Stimulated activated CD4-positive, alpha-beta T cell treated with anti-CD3 and anti-CD28 coated beads, Interleukin-4, amount 100 ng/mL, for 24 hours (primary cell): ENCODE data around the gene CDHR5.

Experiments
- DNase-seq: peaks from one replicate; pipeline ENCODE4 v3.0.0-alpha.2; 2020

CDHR5 gene

DNA sequence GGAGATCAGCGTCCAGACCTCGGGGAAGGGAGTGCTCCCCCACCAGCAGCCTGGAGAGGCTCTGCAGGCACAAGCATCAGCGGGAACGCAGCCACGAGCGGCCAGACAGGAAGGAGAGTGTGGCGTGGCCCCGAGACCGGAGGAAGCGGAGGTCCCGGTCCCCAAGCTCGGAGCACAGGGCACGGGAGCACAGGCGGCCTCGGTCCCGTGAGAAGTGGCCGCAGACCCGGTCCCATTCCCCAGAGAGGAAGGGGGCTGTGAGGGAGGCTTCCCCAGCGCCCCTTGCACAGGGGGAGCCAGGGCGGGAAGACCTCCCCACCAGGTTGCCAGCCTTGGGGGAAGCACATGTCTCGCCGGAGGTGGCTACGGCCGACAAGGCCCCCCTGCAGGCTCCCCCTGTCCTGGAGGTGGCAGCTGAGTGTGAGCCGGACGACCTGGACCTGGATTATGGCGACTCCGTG is 15.9 kb downstream of the CDHR5 start:
- no peak for DNase-seq

DNA sequence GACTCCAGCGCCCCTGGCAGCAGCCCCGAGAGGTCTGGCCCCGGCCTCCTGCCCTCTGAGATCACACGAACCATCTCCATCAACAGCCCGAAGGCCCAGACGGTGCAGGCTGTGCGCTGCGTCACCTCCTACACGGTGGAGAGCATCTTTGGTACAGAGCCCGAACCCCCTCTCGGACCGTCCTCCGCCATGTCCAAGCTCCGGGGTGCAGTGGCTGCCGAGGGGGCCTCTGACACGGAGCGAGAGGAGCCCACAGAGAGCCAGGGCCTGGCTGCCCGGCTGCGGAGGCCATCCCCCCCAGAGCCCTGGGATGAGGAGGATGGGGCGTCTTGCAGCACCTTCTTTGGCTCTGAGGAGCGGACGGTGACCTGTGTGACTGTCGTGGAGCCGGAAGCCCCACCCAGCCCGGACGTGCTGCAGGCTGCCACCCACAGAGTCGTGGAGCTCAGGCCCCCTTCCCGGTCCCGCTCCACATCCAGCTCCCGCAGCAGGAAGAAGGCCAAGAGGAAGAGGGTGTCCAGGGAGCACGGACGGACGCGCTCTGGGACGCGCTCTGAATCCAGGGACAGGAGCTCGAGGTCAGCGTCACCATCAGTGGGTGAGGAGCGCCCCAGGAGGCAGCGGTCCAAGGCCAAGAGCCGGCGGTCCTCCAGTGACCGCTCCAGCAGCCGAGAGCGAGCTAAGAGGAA is 16.6 kb downstream of the CDHR5 start:
- DNase-seq = no peak

DNA sequence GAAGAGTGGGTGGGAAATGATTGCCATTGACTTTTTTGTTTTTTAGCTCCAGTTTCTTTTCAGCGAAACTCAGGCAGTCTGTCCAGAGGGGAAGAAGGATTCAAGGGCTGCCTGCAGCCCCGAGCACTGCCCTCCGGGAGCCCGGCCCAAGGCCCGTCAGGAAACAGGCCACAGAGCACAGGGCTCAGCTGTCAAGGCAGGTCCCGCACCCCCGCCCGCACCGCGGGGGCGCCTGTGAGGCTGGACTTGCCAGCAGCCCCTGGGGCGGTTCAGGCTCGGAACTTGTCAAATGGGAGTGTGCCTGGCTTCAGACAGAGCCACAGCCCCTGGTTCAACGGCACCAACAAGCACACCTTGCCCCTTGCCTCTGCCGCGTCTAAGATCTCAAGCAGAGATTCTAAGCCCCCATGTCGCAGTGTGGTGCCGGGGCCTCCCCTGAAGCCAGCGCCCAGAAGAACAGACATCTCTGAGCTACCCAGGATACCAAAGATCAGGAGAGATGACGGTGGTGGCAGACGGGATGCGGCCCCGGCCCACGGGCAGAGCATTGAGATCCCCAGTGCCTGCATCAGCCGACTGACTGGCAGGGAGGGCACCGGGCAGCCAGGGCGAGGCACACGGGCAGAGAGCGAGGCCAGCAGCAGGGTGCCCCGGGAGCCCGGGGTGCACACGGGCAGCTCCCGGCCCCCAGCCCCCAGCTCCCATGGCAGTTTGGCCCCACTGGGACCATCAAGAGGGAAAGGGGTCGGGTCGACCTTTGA is 17.6 kb downstream of the CDHR5 start:
- DNase-seq = no peak

- no peak for DNase-seq
Measured at GRCh38 chr11:606245-606644, 18.5 kb downstream of the CDHR5 start.

- no peak for DNase-seq
Measured at GRCh38 chr11:605286-606129, 19.2 kb downstream of the CDHR5 start.

GRCh38 chr11:603154-603553 is 21.6 kb downstream of the CDHR5 start:
- no peak for DNase-seq

DNA sequence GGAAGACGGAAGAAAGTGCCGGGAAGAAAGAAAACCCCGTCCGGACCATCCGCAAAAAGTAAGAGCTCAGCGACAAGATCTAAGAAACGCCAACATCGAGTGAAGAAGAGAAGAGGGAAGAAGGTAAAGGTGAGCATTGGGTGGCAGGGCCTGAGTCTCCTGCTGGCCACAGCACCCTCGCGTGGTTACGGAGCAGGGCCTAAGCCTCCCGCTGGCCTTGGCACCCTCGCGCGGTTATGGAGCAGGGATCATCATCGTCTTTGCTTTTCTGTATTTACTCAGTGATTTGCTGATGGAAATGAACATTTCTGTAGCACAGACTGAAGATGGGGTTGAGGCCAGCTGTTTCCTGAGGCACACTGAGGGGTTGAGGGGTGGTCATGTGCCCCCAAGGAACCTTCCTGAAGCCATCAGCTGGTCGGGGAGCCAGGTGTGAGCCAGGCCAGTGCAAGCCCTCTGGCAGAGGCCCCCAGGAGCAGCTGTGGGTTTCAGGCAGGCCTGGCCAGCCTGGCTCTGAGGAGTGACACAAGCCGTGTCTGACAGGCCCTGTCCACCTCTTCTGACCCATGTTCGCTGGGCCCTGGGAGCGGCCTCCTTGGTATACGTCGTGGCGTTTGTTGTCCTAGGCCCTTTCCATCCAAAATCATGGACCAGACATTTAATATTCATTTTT is 23.0 kb downstream of the CDHR5 start:
- no peak for DNase-seq

DNA sequence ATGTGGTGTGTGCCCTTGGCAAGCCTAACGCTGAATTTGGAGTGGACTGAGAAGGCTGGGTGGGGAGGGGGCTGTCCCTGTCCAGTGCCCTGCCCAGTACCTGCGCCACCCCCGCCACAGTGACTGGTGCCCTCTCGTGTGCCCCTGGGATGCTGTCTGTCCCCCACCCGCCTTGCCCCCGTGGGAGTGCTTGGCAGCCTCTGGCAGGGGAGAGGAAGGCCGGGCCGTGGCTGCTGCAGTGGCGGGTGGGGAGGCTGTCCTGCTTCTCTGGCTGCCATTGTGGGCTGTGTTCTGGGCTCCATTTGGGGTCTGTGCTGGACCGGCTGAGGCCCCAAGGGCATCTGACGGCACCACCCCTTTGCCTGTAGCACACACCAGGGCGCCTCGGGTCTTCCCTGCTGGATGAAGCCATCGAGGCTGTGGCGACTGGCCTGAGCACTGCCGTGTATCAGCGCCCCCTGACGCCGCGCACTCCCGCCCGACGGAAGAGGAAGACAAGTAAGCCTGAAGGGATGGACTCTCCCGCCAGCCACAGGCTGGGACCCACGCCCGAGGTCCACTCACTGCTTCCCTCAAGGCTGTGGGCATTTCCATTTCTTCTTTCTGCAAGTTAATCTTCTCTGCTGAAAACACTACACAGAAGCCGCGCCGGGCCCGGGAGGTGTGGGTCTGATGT is 26.6 kb downstream of the CDHR5 start:
- no peak for DNase-seq

- DNase-seq = no peak
Measured at GRCh38 chr11:597166-597725, 27.5 kb downstream of the CDHR5 start.

GRCh38 chr11:596374-596773 is 28.4 kb downstream of the CDHR5 start:
- no peak for DNase-seq

DNA sequence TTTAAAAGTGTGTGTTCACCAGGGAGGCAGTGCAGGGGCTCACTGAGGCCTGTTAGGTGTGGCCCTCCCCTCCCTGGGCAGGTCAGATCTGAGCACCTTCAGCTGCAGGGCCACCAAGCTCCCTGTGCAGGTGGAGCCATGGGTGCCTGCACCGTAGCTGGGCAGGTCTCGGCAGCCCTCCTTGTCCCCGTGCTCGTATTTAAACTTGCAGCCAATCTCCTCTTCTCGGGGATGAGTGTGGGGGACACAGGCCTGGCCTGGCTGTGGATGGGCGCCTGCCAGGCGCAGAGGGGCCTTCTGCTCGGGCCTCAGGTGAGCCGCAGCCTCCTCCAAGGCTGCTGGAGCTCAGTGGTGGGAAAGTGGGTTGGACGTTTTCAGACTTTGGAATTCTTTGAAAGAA is 29.4 kb downstream of the CDHR5 start:
- no peak for DNase-seq

DNA sequence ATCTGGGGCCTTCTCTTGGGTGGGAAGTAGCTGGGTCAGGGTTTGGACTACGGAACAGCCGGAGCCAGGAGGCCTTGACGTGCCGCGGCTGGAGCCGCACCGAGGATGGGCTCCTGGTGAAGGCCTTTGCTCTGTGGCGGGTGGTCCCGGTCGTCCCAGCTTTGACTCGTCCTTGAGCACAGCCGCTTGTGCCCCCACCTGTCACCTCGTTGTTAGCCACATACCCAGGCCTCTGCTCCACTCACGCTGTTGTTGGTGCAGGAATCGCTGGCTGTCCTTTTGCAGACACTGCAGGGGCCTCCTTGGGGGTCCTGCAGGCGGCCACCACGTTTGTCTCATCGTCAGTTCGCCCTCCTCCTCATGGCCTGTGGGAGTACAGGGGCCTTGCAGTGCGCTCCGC is 31.4 kb downstream of the CDHR5 start:
- DNase-seq = no peak

DNA sequence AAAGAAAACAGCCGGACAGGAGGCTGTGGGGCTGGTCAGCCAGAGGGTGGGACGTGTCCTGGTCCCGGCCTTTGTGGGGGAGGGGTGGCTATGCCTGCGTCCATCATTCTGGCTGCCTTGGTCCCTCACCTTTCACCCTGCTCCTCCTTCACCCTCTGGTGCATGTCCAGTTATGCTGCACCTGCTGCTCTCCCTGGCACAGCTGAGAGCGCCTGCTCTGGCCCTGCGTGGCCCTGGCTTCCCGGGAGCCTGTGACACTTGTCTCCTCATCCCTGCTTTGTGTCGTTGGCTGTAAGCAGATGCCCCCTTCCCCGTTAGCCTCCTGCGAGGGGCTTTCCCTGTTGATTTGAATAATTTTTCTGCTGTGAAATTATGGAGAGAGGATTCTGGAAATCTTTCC is 31.8 kb downstream of the CDHR5 start:
- DNase-seq = no peak

- no peak for DNase-seq
Measured at GRCh38 chr11:592501-592900, 32.3 kb downstream of the CDHR5 start.

DNA sequence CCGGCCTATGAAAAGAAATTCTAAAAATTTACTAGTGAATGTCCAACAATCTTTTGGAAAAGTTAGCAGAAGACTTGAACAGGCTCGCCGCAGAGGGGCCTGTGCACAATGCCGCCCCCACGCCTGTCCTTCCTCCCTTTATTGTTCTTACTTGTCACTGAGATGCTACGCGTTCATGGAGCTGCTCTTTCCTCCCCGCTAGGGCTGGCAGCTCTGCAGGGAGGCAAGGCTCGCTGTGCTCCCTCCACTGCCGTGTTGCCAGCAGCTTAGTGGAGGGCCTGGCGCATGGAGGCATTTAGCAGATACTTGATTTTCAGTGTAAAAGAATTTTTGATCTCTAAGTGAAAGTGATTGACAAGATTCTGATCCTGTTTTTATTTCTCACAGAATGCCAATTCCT is 33.8 kb downstream of the CDHR5 start:
- DNase-seq = no peak

- DNase-seq = no peak
Measured at GRCh38 chr11:589798-590197, 35.0 kb downstream of the CDHR5 start.

GRCh38 chr11:587978-588380 is 36.8 kb downstream of the CDHR5 start:
- DNase-seq = peak; percentile 70

- DNase-seq = no peak
Measured at GRCh38 chr11:587546-587945, 37.2 kb downstream of the CDHR5 start.

DNA sequence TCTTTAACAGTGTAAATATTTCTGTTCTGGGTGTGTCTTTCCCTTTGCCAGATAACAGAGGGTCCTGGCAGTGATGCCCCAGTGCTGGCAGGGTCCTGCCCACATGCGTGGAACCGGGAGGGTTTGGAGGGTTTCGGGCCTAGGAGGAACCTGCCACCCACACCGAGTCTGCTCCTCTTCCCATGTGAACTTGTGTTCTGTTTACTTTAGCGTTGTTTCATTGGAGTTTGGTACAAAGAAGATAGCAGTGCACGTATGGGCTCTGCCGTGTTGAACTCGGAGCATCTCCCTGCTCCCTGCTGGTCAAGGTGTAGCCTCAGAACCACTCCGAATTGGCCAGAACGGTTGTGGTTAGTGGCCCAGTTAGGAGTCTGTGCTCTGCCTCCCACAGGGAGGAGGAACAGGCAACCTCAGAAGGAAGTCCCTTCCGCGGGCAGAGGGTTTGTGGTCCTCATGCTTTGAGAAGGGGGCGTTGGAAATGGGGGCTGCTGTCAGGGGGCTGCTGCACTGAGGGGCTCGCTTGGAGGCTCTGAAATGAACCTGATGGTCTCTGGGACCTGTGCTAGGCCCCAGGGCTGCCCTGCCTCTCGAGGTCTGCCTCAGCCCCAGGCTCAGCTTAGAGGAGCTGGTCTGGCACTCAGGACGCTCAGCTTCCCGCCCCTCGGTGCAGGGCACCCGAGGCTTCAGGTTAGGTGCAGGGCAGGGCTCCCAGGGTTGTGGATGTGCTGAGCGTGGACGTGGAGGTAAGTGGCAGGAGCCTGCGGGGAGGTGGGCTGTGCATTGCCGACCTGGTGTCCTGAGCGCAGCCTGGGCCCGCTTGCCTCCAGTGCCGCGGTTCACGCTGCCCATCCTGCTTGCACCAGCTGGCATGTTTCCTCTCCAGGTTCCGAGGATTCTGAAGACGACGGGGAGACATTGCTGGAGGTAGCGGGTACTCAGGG is 38.1 kb downstream of the CDHR5 start:
- DNase-seq = no peak

GRCh38 chr11:584287-584686 is 40.5 kb downstream of the CDHR5 start:
- DNase-seq = no peak

- DNase-seq = no peak
Measured at GRCh38 chr11:581752-582151, 43.0 kb downstream of the CDHR5 start.
